ENCODE results near the gene POGLUT2.

The POGLUT2 gene

GRCh38 chr13:102798581-102799425 lies at the start of gene POGLUT2, which contains the start of gene BIVM:
Gene POGLUT2, minus strand, starts transcription at chr13:102798976. Its CDS starts 306 bp downstream, at chr13:102798670.
Gene BIVM, plus strand, starts transcription at chr13:102799119. Its CDS starts 8,149 bp downstream, at chr13:102807268.
- DNase-seq, result peak; percentile 92

- DNase-seq, result peak; percentile 43
Measured at GRCh38 chr13:102847272-102848234, 48.8 kb upstream of the POGLUT2 start.

- DNase-seq, result peak; percentile 50
Measured at GRCh38 chr13:102846261-102847015, 47.7 kb upstream of the POGLUT2 start.

GRCh38 chr13:102845630-102846260 lies 47.0 kb upstream of the POGLUT2 start, which contains the start of gene ERCC5:
Gene ERCC5, plus strand, starts transcription at chr13:102846032. Its CDS starts 235 bp downstream, at chr13:102846267.
- DNase-seq, result peak; percentile 96

GRCh38 chr13:102845289-102845629 lies 46.5 kb upstream of the POGLUT2 start:
- DNase-seq, result no peak

GRCh38 chr13:102839462-102839861 lies 40.7 kb upstream of the POGLUT2 start:
- DNase-seq, result no peak

- no peak for DNase-seq
Measured at GRCh38 chr13:102838982-102839381, 40.2 kb upstream of the POGLUT2 start.

GRCh38 chr13:102838273-102838672 lies 39.5 kb upstream of the POGLUT2 start:
- DNase-seq, result no peak

GRCh38 chr13:102836471-102836870 lies 37.7 kb upstream of the POGLUT2 start:
- no peak for DNase-seq

- DNase-seq, result no peak
Measured at GRCh38 chr13:102830646-102831045, 31.9 kb upstream of the POGLUT2 start.

- DNase-seq, result peak; percentile 88
Measured at GRCh38 chr13:102825921-102826706, 27.3 kb upstream of the POGLUT2 start.

GRCh38 chr13:102825400-102825799 lies 26.6 kb upstream of the POGLUT2 start:
- no peak for DNase-seq

GRCh38 chr13:102817907-102818306 lies 19.1 kb upstream of the POGLUT2 start:
- peak; percentile 62 for DNase-seq

- DNase-seq, result no peak
Measured at GRCh38 chr13:102817241-102817640, 18.5 kb upstream of the POGLUT2 start.

- no peak for DNase-seq
Measured at GRCh38 chr13:102816708-102817107, 17.9 kb upstream of the POGLUT2 start.

GRCh38 chr13:102815788-102816187 lies 17.0 kb upstream of the POGLUT2 start:
- DNase-seq, result no peak

- no peak for DNase-seq
Measured at GRCh38 chr13:102814793-102815192, 16.0 kb upstream of the POGLUT2 start.

GRCh38 chr13:102814025-102814607 lies 15.3 kb upstream of the POGLUT2 start:
- no peak for DNase-seq

GRCh38 chr13:102812611-102813287 lies 14.0 kb upstream of the POGLUT2 start:
- DNase-seq, result peak; percentile 43

GRCh38 chr13:102807699-102808098 lies 8.9 kb upstream of the POGLUT2 start:
- no peak for DNase-seq

All from EL (cell line).